Measurements from ENCODE around the gene STAT5B.
"Not testable (repeated sequence)": the region's sequence is repeated elsewhere in the genome, so short reads cannot be mapped to it uniquely, and the experiment has no call there.

The STAT5B gene

GRCh38 chr17:42268236-42268635 lies 8.0 kb downstream of the STAT5B start:
- no peak for DNase-seq (ENCODE audit: low read depth in 2 of 2)

GRCh38 chr17:42266918-42267766 lies 9.0 kb downstream of the STAT5B start:
- DNase-seq (ENCODE audit: low read depth in 2 of 2), result no peak

GRCh38 chr17:42266462-42266861 lies 9.7 kb downstream of the STAT5B start:
- DNase-seq (ENCODE audit: low read depth in 2 of 2), result no peak

- not testable (repeated sequence) for DNase-seq (ENCODE audit: low read depth in 2 of 2)
These were observed 11.8 kb downstream of the STAT5B start for GRCh38 chr17:42264366-42264765.

DNA sequence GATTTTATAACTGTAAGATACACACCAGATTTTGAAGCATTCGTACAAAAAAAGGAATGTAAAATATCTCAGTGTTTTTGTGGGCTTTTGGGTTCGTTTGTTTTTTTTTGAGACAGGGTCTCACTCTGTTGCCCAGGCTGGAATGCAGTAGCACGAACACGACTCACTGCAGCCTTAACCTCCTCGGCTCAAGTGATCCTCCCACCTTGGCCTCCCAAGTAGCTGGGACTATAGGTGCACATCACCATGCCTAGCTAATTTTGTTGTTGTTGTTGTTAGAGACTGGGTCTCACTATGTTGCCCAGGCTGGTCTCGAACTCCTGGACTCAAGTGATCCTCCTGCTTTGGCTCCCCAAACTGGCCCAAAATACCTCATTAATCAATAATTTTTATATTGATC lies 15.9 kb downstream of the STAT5B start:
- no peak for DNase-seq (ENCODE audit: low read depth in 2 of 2)

DNA sequence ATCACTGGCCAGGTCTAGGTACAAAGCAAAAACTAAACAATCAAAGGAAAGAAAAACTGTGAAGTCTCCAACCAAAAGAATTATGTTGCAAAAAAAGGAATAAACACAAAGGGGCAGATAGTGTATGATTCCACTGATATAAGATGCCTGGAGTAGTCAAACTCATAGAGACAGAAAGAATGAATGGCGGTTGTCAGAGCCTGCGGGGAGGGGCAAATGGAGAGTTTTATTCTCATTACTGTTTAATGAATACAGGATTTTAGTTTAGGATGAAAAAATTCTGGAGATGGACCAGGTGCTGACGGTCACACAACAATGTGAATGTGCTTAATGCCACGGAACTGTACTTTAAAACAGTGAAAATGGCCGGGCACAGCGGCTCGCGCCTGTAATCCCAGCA lies 20.7 kb downstream of the STAT5B start:
- DNase-seq (ENCODE audit: low read depth in 2 of 2), result no peak

DNA sequence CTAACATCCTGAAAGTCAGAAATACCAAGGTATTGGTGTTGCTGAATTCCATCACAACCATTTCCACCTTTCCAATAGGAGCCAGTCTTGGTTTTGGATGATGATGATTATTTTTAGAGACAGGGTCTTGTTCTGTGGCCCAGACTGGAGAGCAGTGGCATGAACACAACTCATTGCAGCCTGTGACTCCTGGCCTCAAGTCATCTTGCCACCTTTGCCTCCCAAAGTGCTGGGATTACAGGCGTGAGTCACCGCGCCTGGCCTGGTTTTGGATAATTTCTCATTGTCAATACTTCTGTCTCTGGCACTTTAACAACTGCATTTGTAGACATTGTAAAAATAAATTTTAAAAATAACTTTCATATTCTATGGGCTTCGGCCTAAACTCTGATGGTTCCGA lies 22.6 kb downstream of the STAT5B start:
- DNase-seq (ENCODE audit: low read depth in 2 of 2), result no peak

GRCh38 chr17:42252597-42253550 lies 23.3 kb downstream of the STAT5B start:
- no peak for DNase-seq (ENCODE audit: low read depth in 2 of 2)

- DNase-seq (ENCODE audit: low read depth in 2 of 2), result no peak
These were observed 25.1 kb downstream of the STAT5B start for GRCh38 chr17:42251115-42251514.

GRCh38 chr17:42249681-42250446 lies 26.3 kb downstream of the STAT5B start:
- no peak for DNase-seq (ENCODE audit: low read depth in 2 of 2)

- peak; percentile 37 to 57 for DNase-seq (ENCODE audit: low read depth in 2 of 2)
These were observed 27.6 kb downstream of the STAT5B start for GRCh38 chr17:42248351-42249179.

GRCh38 chr17:42247734-42248133 lies 28.5 kb downstream of the STAT5B start:
- DNase-seq (ENCODE audit: low read depth in 2 of 2), result no peak

GRCh38 chr17:42246515-42246914 lies 29.7 kb downstream of the STAT5B start:
- no peak for DNase-seq (ENCODE audit: low read depth in 2 of 2)

GRCh38 chr17:42245183-42245582 lies 31.0 kb downstream of the STAT5B start:
- not testable (repeated sequence) for DNase-seq (ENCODE audit: low read depth in 2 of 2)

- DNase-seq (ENCODE audit: low read depth in 2 of 2), result not testable (repeated sequence)
These were observed 32.1 kb downstream of the STAT5B start for GRCh38 chr17:42244116-42244515.

GRCh38 chr17:42243493-42243982 lies 32.7 kb downstream of the STAT5B start:
- no peak for DNase-seq (ENCODE audit: low read depth in 2 of 2)

- no peak for DNase-seq (ENCODE audit: low read depth in 2 of 2)
These were observed 34.3 kb downstream of the STAT5B start for GRCh38 chr17:42241871-42242270.

DNA sequence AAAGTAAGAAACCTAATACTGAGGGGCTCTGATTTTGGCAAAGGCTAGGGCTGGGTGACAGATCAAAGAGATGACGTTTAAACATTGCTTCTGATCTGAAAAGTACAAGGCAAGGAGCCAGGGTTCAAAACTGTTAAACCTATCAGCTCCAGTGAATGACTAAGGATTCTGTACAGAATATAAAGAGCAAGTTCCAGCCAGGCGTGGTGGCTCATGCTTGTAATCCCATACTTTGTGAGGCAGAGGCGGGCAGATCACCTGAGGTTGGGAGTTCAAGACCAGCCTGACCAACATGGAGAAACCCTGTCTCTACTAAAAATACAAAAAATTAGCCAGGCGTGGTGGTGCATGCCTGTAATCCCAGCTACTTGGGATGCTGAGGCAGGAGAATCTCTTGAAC lies 35.3 kb downstream of the STAT5B start:
- not testable (repeated sequence) for DNase-seq (ENCODE audit: low read depth in 2 of 2)

DNA sequence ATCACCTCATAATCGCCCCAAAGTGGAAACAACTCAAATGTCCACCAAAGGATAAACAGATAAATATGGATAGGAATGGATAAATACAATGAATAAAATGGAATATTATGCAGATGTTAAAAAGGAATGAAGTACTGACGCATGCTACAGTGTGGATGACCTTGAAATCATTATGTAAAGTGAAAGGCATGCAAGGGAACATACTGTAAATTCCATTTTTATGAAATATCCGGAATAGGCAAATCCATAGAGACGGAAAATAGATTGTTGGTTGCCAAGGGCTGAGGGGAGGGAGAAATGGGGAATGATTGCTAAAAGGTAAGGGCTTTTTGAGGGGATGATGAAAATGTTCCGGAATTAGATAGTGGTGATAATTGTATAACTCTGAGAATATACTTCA lies 36.0 kb downstream of the STAT5B start:
- DNase-seq (ENCODE audit: low read depth in 2 of 2), result no peak

DNA sequence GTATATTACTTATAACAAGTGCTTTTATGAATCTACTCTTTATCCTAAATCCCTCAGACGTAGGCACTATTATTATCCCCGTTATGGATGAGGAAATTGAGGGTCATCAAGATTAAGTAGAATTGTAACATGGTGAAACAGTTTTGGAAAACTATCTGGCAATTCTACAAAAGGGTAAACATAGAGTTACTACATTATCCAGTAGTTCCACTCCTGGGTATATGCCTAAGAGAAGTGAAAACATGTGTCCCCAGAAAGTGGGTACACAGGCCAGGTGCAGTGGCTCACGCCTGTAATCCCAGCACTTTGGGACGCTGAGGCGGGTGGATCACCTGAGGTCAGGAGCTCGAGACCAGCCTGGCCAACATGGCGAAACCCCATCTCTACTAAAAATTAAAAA lies 36.6 kb downstream of the STAT5B start:
- not testable (repeated sequence) for DNase-seq (ENCODE audit: low read depth in 2 of 2)

GRCh38 chr17:42236760-42237159 lies 39.4 kb downstream of the STAT5B start:
- no peak for DNase-seq (ENCODE audit: low read depth in 2 of 2)
